ENCODE measurements around the gene HRK.

Gene HRK

DNA sequence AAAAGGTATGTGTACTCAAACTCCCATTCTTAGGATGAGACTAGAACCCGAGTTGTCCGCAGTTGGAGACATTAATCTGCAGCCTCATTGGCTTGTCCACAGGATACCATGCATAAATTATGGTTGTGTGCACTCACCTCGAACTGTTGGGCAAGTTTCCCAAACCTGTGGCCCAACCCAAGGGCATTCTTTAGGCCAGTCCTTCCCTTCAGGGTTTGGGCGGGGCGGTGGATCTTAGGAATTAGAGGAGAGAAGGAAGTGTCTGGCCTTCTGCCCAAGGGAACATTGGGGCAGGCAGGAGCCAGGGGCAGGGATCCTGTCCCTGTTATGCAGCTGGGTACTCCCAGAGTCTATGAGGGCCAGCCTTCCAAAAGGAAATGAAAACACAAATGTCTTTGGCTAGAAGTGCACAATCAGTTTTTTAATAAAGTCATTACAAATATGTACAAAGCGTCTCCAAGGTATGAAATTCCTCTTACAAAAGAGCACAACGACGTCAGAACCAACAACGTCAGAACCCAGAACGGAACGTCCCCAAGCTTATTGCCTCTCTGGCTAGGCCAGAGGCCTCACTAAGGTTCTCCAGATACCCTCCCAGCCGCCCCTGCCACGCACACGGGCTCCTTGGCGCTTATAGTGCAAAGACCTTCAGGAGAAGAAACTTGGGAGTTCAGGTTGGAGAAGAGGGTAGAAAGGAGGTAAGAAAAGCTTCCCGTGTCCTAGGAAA, 25.3 kb downstream of the HRK start:
- H3K4me1 ChIP-seq (ENCODE audit: control insufficient read depth, insufficient read depth, low read length), result no peaks in the 10 kb centered on the region
- no peaks in the 10 kb centered on the region for H3K27me3 ChIP-seq (ENCODE audit: control insufficient read depth, insufficient read depth, low read length, poor library complexity, severe bottlenecking)
- 92% methylated on average over 16 of the region's 16 CpGs for WGBS, 2 experiments
- no peak overlapping the region for H3K27ac ChIP-seq (ENCODE audit: insufficient read depth, low read depth, low read length, poor library complexity, severe bottlenecking)
- H3K9me3 ChIP-seq (ENCODE audit: control insufficient read depth, low read length), result no peaks in the 10 kb centered on the region
- no peak overlapping the region for H3K4me3 ChIP-seq (ENCODE audit: insufficient read depth, low read depth, low read length)
- H3K36me3 ChIP-seq (ENCODE audit: control insufficient read depth, insufficient read depth, low read length), result no peaks in the 10 kb centered on the region

DNA sequence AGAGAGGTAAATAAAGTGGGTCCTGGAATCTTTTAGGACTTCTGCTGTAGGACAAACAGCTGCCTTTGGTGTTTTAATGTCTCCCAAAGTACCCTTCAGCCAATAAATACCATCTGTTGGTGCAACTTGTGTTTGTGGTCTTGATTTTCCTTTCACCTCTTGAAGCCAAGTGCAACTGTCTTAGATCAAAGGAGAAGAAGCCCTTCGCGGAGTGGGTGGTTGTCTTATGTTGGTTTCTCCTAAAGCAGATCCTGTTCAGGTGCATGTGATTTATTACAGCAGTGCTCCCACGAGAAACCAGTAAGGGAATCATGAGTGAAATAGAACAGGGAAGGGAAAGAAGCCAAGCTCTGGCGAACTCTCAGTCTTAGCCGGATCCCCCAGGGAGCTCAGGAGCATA, 27.7 kb downstream of the HRK start:
- H3K9me3 ChIP-seq (ENCODE audit: control insufficient read depth, low read length), result no peaks in the 10 kb centered on the region
- no peaks in the 10 kb centered on the region for H3K27me3 ChIP-seq (ENCODE audit: control insufficient read depth, insufficient read depth, low read length, poor library complexity, severe bottlenecking)

DNA sequence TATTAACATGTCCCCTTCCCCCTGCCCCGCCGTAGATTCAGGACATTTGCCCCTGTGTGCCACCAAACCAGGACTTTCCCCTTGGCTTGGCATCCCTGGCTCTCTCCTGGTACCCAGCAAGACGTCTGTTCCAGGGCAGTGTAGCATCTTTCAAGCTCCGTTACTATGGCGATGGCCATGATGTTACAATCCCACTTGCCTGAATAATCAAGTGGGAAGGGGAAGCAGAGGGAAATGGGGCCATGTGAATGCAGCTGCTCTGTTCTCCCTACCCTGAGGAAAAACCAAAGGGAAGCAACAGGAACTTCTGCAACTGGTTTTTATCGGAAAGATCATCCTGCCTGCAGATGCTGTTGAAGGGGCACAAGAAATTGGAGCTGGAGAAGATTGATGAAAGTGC, 28.9 kb downstream of the HRK start:
- 89 to 93% methylated on average over 6 of the region's 6 CpGs for WGBS, 2 experiments
- no peak overlapping the region for H3K27ac ChIP-seq (ENCODE audit: insufficient read depth, low read depth, low read length, poor library complexity, severe bottlenecking)

More for the DNA sequence above, 27.7 kb downstream of the HRK start:
- Histone ChIP-seq H3K4me1 (ENCODE audit: control insufficient read depth, insufficient read depth, low read length) (no peaks in the 10 kb centered on the region), H3K36me3 (ENCODE audit: control insufficient read depth, insufficient read depth, low read length) (no peaks in the 10 kb centered on the region), H3K4me3 (ENCODE audit: insufficient read depth, low read depth, low read length) (no peak overlapping the region), H3K27ac (ENCODE audit: insufficient read depth, low read depth, low read length, poor library complexity, severe bottlenecking) (no peak overlapping the region)
- WGBS, 2 experiments, result 89 to 95% methylated on average over 5 of the region's 5 CpGs

DNA sequence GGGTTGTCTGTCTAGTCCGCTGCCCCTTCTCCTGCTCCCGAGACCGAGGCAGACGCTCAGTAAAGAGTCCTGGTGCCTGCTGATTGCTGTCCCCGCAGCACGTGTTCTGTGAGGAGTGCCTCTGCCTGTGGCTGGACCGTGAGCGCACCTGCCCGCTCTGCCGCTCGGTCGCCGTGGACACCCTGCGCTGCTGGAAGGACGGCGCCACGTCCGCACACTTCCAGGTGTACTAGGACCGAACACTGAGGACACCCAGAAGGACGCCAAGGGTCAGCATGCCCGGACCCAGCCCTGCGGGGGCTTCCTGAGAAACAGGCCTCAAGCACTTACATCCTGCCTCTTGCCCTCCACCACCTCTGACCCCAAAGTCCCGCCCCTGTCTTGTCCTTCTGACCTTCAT, 32.0 kb downstream of the HRK start:
- no peaks in the 10 kb centered on the region for H3K36me3 ChIP-seq (ENCODE audit: control insufficient read depth, insufficient read depth, low read length)
- H3K27ac ChIP-seq (ENCODE audit: insufficient read depth, low read depth, low read length, poor library complexity, severe bottlenecking), result no peak overlapping the region
- no peaks in the 10 kb centered on the region for H3K4me1 ChIP-seq (ENCODE audit: control insufficient read depth, insufficient read depth, low read length)
- no peaks in the 10 kb centered on the region for H3K27me3 ChIP-seq (ENCODE audit: control insufficient read depth, insufficient read depth, low read length, poor library complexity, severe bottlenecking)
- H3K9me3 ChIP-seq (ENCODE audit: control insufficient read depth, low read length), result no peaks in the 10 kb centered on the region
- WGBS, 2 experiments, result 96 to 97% methylated on average over 23 of the region's 23 CpGs
- H3K4me3 ChIP-seq (ENCODE audit: insufficient read depth, low read depth, low read length), result no peak overlapping the region

More for the DNA sequence above, 28.9 kb downstream of the HRK start:
- no peaks in the 10 kb centered on the region for H3K9me3 ChIP-seq (ENCODE audit: control insufficient read depth, low read length)
- no peaks in the 10 kb centered on the region for H3K4me1 ChIP-seq (ENCODE audit: control insufficient read depth, insufficient read depth, low read length)
- H3K4me3 ChIP-seq (ENCODE audit: insufficient read depth, low read depth, low read length), result no peak overlapping the region
- H3K36me3 ChIP-seq (ENCODE audit: control insufficient read depth, insufficient read depth, low read length), result no peaks in the 10 kb centered on the region
- H3K27me3 ChIP-seq (ENCODE audit: control insufficient read depth, insufficient read depth, low read length, poor library complexity, severe bottlenecking), result no peaks in the 10 kb centered on the region

DNA sequence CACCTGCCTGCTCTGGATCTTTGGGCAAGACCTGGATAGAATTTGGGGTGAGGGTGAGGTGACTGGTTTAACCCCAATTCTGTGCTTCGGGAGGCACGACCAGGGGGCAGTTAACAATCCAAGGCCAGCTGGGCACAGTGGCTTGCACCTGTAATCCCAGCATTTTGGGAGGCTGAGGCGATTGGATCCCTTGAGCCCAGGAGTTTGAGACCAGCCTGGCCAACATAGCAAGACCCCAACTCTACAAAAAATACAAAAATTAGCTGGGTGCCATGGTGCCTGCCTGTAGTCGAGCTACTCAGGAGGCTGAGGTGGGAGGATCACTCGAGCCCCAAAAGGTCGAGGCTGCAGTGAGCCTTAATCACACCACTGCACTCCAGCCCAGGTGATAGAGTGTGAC, 38.2 kb downstream of the HRK start:
- H3K9me3 ChIP-seq (ENCODE audit: control insufficient read depth, low read length), result no peaks in the 10 kb centered on the region
- WGBS, 2 experiments, result 93 to 94% methylated on average over 6 of the region's 6 CpGs
- H3K4me1 ChIP-seq (ENCODE audit: control insufficient read depth, insufficient read depth, low read length), result no peaks in the 10 kb centered on the region
- H3K27me3 ChIP-seq (ENCODE audit: control insufficient read depth, insufficient read depth, low read length, poor library complexity, severe bottlenecking), result no peaks in the 10 kb centered on the region
- H3K27ac ChIP-seq (ENCODE audit: insufficient read depth, low read depth, low read length, poor library complexity, severe bottlenecking), result no peak overlapping the region
- no peaks in the 10 kb centered on the region for H3K36me3 ChIP-seq (ENCODE audit: control insufficient read depth, insufficient read depth, low read length)
- no peak overlapping the region for H3K4me3 ChIP-seq (ENCODE audit: insufficient read depth, low read depth, low read length)

DNA sequence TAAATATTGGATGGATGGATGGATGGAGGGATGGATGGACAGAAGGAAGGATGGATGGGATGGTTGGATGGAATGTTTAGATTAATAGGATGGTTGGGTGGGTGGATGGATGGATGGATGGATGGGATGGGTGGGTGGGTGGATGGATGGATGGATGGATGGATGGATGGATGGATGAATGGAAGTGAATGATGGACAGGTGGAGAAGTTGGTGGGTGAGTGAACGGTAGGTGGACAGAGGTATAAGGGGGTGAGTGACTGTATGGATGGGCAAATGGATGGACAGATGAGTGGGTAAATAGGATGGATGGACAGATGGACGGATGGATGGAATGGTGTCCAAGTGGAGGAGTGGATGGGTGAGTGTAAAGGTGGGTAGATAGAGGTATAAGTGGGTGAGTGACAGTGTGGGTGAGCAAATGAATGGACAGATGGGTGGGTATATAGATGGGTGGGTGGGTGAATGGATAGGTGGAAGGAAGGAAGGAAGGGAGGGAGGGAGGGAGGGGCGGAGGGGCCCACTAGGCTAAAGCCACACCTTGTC, 41.9 kb downstream of the HRK start:
- no peaks in the 10 kb centered on the region for H3K9me3 ChIP-seq (ENCODE audit: control insufficient read depth, low read length)
- H3K27me3 ChIP-seq (ENCODE audit: control insufficient read depth, insufficient read depth, low read length, poor library complexity, severe bottlenecking), result no peaks in the 10 kb centered on the region
- WGBS, 2 experiments, result 90 to 95% methylated on average over 2 of the region's 3 CpGs
- peaks cover 9% of the 10 kb centered on the region for H3K36me3 ChIP-seq (ENCODE audit: control insufficient read depth, insufficient read depth, low read length)
- H3K27ac ChIP-seq (ENCODE audit: insufficient read depth, low read depth, low read length, poor library complexity, severe bottlenecking), result no peak overlapping the region
- no peak overlapping the region for H3K4me3 ChIP-seq (ENCODE audit: insufficient read depth, low read depth, low read length)
- H3K4me1 ChIP-seq (ENCODE audit: control insufficient read depth, insufficient read depth, low read length), result no peaks in the 10 kb centered on the region

DNA sequence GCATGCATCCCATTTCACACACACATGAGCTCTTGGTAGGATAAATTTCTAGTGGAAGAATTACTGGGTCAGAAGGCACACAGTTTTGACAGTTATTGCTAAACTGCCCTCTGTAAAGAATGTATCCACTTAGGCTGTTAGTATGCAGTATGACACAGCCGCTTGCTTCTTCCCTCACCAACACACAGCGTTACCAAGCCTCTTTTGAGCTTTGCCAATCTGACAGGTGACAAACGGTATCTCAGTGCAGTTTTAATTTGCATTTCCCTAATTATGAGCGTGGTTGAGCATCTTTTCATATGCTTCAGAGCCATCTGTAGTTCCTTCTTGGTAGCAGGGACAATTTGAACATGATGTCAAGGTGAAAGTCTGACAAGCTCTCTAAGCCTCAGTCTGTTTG, 42.9 kb downstream of the HRK start:
- Histone ChIP-seq H3K36me3 (ENCODE audit: control insufficient read depth, insufficient read depth, low read length) (peaks cover 11% of the 10 kb centered on the region), H3K4me1 (ENCODE audit: control insufficient read depth, insufficient read depth, low read length) (no peaks in the 10 kb centered on the region), H3K4me3 (ENCODE audit: insufficient read depth, low read depth, low read length) (no peak overlapping the region), H3K27ac (ENCODE audit: insufficient read depth, low read depth, low read length, poor library complexity, severe bottlenecking) (no peak overlapping the region), H3K27me3 (ENCODE audit: control insufficient read depth, insufficient read depth, low read length, poor library complexity, severe bottlenecking) (no peaks in the 10 kb centered on the region), H3K9me3 (ENCODE audit: control insufficient read depth, low read length) (no peaks in the 10 kb centered on the region)
- WGBS, 2 experiments, result 95 to 96% methylated on average over 4 of the region's 4 CpGs

DNA sequence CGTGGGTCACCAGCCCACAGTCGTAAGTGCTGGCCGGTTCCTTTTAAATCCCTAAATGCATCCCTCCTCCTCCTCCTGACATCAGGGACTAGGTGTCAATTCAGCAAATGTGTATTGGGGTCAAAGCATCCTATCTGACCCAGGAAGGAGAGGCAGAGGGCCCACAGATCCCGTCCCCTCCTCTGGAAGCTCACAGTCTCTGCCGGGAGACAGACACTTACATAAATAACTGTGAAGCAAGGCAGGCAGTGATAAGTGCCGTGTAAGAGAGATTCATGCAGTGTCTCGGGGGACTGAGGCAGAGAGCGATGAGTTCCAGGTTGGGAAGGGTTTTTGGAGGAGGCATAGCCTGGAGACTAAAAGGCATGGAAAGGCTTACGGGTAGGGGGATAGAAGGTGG, 44.1 kb downstream of the HRK start:
- Histone ChIP-seq H3K27me3 (ENCODE audit: control insufficient read depth, insufficient read depth, low read length, poor library complexity, severe bottlenecking) (no peaks in the 10 kb centered on the region), H3K9me3 (ENCODE audit: control insufficient read depth, low read length) (no peaks in the 10 kb centered on the region), H3K4me3 (ENCODE audit: insufficient read depth, low read depth, low read length) (no peak overlapping the region), H3K4me1 (ENCODE audit: control insufficient read depth, insufficient read depth, low read length) (no peaks in the 10 kb centered on the region), H3K36me3 (ENCODE audit: control insufficient read depth, insufficient read depth, low read length) (peaks cover 11% of the 10 kb centered on the region), H3K27ac (ENCODE audit: insufficient read depth, low read depth, low read length, poor library complexity, severe bottlenecking) (no peak overlapping the region)
- 89 to 93% methylated on average over 8 to 9 of the region's 9 CpGs for WGBS, 2 experiments

DNA sequence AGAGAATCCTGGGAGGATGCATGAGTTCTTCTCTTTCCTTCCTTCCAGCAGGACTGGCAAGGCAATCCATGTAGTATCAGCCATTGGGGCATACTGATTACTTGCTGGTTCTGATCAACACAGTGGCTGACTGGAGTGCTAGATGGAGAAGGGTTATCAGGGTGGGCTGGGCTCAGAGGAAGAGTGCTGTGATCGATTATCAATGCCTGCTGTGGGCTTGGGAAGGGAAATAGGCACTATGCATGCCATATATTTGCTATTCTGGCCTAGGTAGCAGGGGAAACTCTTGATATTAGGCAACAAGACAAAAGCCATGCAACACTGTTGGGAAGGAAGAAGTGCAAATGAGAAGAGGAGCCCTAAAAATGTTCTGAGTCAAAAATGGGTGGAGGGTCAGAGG, 45.8 kb downstream of the HRK start:
- Histone ChIP-seq H3K27me3 (ENCODE audit: control insufficient read depth, insufficient read depth, low read length, poor library complexity, severe bottlenecking) (no peaks in the 10 kb centered on the region), H3K27ac (ENCODE audit: insufficient read depth, low read depth, low read length, poor library complexity, severe bottlenecking) (no peak overlapping the region), H3K4me3 (ENCODE audit: insufficient read depth, low read depth, low read length) (no peak overlapping the region), H3K4me1 (ENCODE audit: control insufficient read depth, insufficient read depth, low read length) (no peaks in the 10 kb centered on the region), H3K36me3 (ENCODE audit: control insufficient read depth, insufficient read depth, low read length) (peaks cover 11% of the 10 kb centered on the region), H3K9me3 (ENCODE audit: control insufficient read depth, low read length) (no peaks in the 10 kb centered on the region)
- WGBS, 2 experiments, result 95 to 96% methylated on average over 1 of the region's 1 CpG

DNA sequence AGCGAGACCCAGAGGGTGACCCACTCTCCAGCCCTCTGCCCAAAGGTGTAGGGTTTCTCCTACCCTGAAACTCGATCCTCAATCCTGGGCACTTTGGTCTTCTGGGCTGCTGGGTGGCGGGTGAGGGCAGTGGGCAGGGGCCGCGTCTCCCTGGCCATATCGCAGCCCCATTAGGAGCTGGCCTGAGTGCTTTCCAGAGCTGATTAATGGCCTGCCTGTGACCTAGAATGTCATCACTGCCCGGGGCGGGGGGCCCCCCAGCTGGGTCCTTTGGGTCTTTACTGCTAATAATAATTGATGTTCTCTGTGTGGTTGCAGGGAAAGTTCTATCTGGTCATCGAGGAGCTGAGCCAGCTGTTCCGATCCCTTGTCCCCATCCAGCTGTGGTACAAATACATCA, 47.8 kb downstream of the HRK start:
- no peaks in the 10 kb centered on the region for H3K4me1 ChIP-seq (ENCODE audit: control insufficient read depth, insufficient read depth, low read length)
- no peaks in the 10 kb centered on the region for H3K27me3 ChIP-seq (ENCODE audit: control insufficient read depth, insufficient read depth, low read length, poor library complexity, severe bottlenecking)
- H3K9me3 ChIP-seq (ENCODE audit: control insufficient read depth, low read length), result no peaks in the 10 kb centered on the region
- no peak overlapping the region for H3K27ac ChIP-seq (ENCODE audit: insufficient read depth, low read depth, low read length, poor library complexity, severe bottlenecking)
- peaks cover 11% of the 10 kb centered on the region for H3K36me3 ChIP-seq (ENCODE audit: control insufficient read depth, insufficient read depth, low read length)
- WGBS, 2 experiments, result 94% methylated on average over 10 of the region's 10 CpGs
- H3K4me3 ChIP-seq (ENCODE audit: insufficient read depth, low read depth, low read length), result no peak overlapping the region

Data from ectodermal cell (in vitro differentiated cells).